ENCODE measurements around the gene DNAJC15.
"Not testable (repeated sequence)": the region's sequence is repeated elsewhere in the genome, so short reads cannot be mapped to it uniquely, and the experiment has no call there.

The DNAJC15 gene

GRCh38 chr13:42990291-42991232 lies 32.8 kb upstream of the DNAJC15 start:
- peak overlapping the region; percentile 93 for H3K4me2 ChIP-seq
- H3K4me3 ChIP-seq = no peak overlapping the region
- no peaks in the 10 kb centered on the region for H4K20me1 ChIP-seq
- H3K27ac ChIP-seq = no peak overlapping the region
- H3K4me1 ChIP-seq = peaks cover 26% of the 10 kb centered on the region
- no peak for TF ChIP-seq Cebpa-rat (IDR thresholded peaks at IDR 0.05)
- no peaks in the 10 kb centered on the region for H3K9me3 ChIP-seq
- no peaks in the 10 kb centered on the region for H3K27me3 ChIP-seq
- no peaks in the 10 kb centered on the region for H3K36me3 ChIP-seq
- H3K9ac ChIP-seq = no peak overlapping the region

DNA sequence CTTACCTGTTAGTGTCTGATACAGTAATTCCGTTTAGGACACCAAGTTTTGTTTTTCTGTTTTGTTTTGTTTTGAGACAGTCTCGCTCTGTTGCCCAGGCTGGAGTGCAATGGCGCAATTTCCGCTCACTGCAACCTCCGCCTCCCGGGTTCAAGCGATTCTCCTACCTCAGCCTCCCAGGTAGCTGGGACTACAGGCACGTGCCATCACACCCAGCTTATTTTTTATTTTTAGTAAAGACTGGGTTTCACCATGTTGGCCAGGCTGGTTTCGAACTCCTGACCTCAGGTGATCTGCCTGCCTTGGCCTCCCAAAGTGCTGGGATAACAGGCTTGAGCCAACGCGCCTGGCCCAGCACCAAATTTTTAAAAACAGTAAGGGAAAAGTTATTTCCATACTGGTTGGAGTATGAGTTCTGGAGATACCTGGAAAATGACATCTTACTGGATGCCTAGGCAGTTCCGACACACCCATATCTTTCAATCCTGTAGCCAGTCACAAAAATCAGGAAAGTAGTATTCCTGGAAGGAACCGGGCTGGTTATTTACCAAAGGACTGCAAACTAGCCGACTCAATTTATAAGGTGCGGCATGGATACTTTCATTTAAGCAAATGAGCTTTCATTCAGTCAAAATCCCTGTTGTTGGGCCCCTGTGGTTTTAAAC lies 32.0 kb upstream of the DNAJC15 start:
- Histone ChIP-seq H3K27ac (peak overlapping the region; percentile 42; the same call in 1 of the 2 replicates), H3K4me2 (peak overlapping the region; percentile 93), H3K4me1 (peaks cover 26% of the 10 kb centered on the region), H3K4me3 (peak overlapping the region; percentile 65), H3K9ac (peak overlapping the region; percentile 42)
- not testable (repeated sequence) for H4K20me1 ChIP-seq, H3K36me3 ChIP-seq, H3K9me3 ChIP-seq, H3K27me3 ChIP-seq

DNA sequence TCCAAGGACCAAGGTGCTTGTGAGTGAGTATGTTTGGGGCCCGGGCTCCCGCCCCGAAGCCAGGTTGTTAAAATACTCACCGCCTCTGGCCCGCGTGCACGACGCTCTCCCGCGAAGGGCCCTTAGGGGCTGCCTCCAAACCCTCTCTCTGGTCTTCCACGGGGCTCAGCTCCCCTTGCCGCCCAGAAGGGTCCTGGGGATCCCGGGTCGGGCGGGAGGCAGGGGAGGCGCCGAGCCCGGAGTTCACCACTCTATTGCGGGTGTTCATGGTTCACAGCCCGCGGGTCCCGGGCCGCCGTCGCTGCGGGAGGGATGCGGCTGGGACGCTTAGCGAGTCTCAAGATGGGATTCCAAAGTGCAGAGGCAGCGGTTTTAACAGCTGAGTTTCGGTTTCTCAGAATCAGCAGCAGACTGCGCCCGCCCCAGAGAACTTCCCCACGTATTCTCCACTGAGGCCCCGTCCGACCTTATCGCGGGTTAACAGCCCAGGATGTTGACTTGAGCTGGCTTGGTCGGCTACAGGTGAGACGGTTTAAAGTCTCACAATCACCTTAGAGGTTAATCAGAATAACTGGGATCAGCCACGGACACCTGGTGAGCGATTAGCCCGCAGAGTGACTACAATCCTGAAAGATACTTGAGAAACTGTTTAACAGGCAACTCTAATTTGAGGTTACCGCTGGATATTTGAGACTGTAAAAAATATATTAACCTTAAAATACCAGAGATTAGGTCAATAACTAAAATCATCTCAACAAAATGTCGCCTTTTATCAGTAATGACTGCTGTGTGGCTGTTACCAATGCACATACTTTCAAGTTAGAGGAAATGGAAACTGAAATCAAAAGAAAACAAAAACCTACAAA lies 31.3 kb upstream of the DNAJC15 start, which contains the start of gene EPSTI1:
Gene EPSTI1 (minus strand): TSS at position 344 of the 866 bp plus-strand sequence. CDS start 76 bp downstream, at position 268.
- Histone ChIP-seq H3K4me1 (peaks cover 26% of the 10 kb centered on the region), H3K9ac (peak within 1 kb of the TSS; percentile 42), H3K27me3 (no peaks in the 10 kb centered on the region), H3K4me2 (peak within 1 kb of the TSS; percentile 93), H4K20me1 (no peaks in the 10 kb centered on the region), H3K27ac (peak within 1 kb of the TSS; percentile 42; the same call in 1 of the 2 replicates), H3K4me3 (peak within 1 kb of the TSS; percentile 65), H3K36me3 (no peaks in the 10 kb centered on the region), H3K9me3 (no peaks in the 10 kb centered on the region)
- TF ChIP-seq Cebpa-rat (IDR thresholded peaks at IDR 0.05) = no peak

- TF ChIP-seq Cebpa-rat (IDR thresholded peaks at IDR 0.05) = no peak
- Histone ChIP-seq H3K9ac (no peak overlapping the region), H3K4me2 (peak overlapping the region; percentile 93), H4K20me1 (no peaks in the 10 kb centered on the region), H3K4me3 (peak overlapping the region; percentile 65), H3K36me3 (no peaks in the 10 kb centered on the region), H3K27ac (no peak overlapping the region), H3K9me3 (no peaks in the 10 kb centered on the region), H3K4me1 (peaks cover 26% of the 10 kb centered on the region), H3K27me3 (no peaks in the 10 kb centered on the region)
Measured at GRCh38 chr13:42992764-42993122, 30.6 kb upstream of the DNAJC15 start.

DNA sequence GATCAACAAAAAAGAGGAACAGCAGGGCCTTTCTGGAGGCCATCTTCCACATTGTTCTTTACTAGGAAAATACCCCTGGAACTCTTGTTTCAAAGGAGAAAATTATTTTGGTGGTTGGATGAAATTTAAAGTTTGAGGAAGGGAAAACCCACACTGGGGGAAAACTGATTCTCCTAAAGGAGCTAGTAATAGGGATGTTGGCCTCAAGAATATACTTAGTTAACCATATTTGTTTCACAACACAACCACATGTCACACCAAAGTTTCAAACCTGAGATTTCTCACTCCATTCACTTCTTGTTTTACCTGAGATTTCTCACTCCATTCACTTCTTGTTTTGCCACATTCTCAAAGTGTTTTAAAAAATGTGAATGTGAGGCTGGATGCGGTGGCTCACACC lies 28.5 kb upstream of the DNAJC15 start:
- Histone ChIP-seq H3K9me3 (no peaks in the 10 kb centered on the region), H3K9ac (no peak overlapping the region), H3K36me3 (no peaks in the 10 kb centered on the region), H4K20me1 (no peaks in the 10 kb centered on the region), H3K4me3 (no peak overlapping the region), H3K27ac (no peak overlapping the region), H3K27me3 (no peaks in the 10 kb centered on the region), H3K4me1 (peaks cover 26% of the 10 kb centered on the region), H3K4me2 (no peak overlapping the region)
- no peak for TF ChIP-seq Cebpa-rat (IDR thresholded peaks at IDR 0.05)

DNA sequence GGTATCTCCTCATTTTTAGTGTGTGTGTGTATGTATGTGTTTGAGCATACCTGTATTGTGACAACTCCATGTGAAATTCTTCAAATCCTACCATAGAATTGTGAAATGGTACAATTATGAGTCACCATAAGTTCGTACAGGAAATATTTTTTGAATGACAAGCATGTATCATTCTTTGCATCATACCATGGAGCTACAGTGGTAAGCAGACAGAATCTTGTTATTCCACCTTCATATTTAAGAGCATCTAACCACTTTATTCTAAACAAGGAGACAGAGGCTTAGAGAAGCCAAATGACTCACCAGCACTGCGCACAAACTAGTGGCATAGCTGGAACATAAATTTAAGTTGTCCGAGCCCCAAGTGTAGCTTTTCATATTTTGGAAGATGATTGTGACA lies 26.8 kb upstream of the DNAJC15 start:
- no peaks in the 10 kb centered on the region for H3K9me3 ChIP-seq
- no peaks in the 10 kb centered on the region for H3K36me3 ChIP-seq

DNA sequence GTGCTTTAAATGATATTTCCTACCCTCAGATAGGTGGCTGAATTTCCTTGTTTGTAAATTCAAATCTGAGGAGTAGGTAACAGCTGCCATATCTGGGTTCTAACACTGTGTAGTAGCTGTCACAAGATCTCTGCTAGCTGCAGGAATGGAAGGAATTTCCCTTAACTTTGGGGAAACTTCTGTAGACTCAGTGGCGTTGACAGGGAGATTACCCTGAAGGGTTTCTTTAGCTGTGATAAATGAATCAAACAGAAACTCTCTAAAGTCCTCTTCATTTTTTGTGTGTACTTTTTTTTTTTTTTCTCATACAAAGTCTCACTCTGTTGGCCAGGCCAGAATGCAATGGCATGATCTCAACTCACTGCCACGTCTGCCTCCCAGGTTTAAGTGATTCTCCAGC lies 26.0 kb upstream of the DNAJC15 start:
- Histone ChIP-seq H3K4me2 (no peak overlapping the region), H3K4me3 (no peak overlapping the region), H3K4me1 (peaks cover 13% of the 10 kb centered on the region), H3K27ac (no peak overlapping the region), H3K27me3 (no peaks in the 10 kb centered on the region), H4K20me1 (no peaks in the 10 kb centered on the region), H3K36me3 (no peaks in the 10 kb centered on the region), H3K9ac (no peak overlapping the region), H3K9me3 (no peaks in the 10 kb centered on the region)
- TF ChIP-seq Cebpa-rat (IDR thresholded peaks at IDR 0.05) = no peak

More for the DNA sequence above, 26.8 kb upstream of the DNAJC15 start:
- Histone ChIP-seq H3K4me3 (no peak overlapping the region), H3K27me3 (no peaks in the 10 kb centered on the region), H3K9ac (no peak overlapping the region), H3K4me1 (peaks cover 12% of the 10 kb centered on the region), H3K4me2 (no peak overlapping the region), H4K20me1 (no peaks in the 10 kb centered on the region), H3K27ac (no peak overlapping the region)
- TF ChIP-seq Cebpa-rat (IDR thresholded peaks at IDR 0.05) = no peak

DNA sequence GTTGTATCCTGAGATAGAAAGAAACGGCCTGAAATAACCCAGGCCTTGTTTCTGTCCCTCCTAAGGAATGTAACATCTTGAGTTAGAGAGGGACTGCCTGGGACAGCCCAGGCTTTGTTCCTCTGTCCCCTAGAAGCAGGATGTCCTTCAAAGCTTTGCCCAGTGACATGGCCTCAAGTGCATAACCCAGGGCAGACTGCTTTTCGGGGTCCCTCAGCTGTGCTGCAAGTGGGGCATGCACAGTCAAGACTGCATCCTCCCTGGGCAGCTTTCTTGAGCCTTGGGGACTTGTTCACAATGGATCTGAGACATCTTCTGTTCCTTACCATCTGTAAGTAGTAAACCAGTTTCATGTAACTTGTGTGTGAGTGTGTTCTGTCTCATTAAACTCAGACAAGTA lies 23.9 kb upstream of the DNAJC15 start:
- H3K27me3 ChIP-seq = no peaks in the 10 kb centered on the region
- no peaks in the 10 kb centered on the region for H4K20me1 ChIP-seq
- H3K36me3 ChIP-seq = no peaks in the 10 kb centered on the region
- no peaks in the 10 kb centered on the region for H3K9me3 ChIP-seq
- H3K9ac ChIP-seq = no peak overlapping the region
- H3K27ac ChIP-seq = no peak overlapping the region
- no peak for TF ChIP-seq Cebpa-rat (IDR thresholded peaks at IDR 0.05)
- H3K4me1 ChIP-seq = peaks cover 6% of the 10 kb centered on the region; the same call in 1 of the 2 replicates
- H3K4me2 ChIP-seq = no peak overlapping the region
- H3K4me3 ChIP-seq = no peak overlapping the region

DNA sequence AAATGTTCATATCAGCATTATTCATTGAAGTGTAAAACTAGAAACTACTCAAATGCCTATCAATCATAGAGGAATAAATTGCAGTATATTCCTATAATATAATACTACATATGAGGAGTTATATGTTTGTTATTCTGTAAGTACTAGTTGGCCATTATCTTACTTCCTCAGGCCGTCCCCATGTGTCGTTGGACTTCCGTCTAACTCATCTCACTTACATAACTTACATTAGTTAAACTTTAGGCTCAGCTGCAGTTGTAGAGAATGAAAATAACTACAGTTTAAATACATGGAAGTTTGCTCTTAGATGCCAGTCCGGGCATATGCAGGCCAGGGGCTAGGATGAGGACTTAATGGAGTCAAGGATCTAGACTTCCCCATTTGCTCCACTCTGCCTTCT lies 22.7 kb upstream of the DNAJC15 start:
- no peak overlapping the region for H3K27ac ChIP-seq
- H3K36me3 ChIP-seq = no peaks in the 10 kb centered on the region
- no peak overlapping the region for H3K4me3 ChIP-seq
- H3K4me1 ChIP-seq = peaks cover 6% of the 10 kb centered on the region; the same call in 1 of the 2 replicates
- H3K9me3 ChIP-seq = no peaks in the 10 kb centered on the region
- no peak for TF ChIP-seq Cebpa-rat (IDR thresholded peaks at IDR 0.05)
- no peaks in the 10 kb centered on the region for H3K27me3 ChIP-seq
- no peak overlapping the region for H3K9ac ChIP-seq
- no peaks in the 10 kb centered on the region for H4K20me1 ChIP-seq
- no peak overlapping the region for H3K4me2 ChIP-seq
